HepG2 (cell line): ENCODE data around the gene ID3. TPM values are rescaled to one million over a fixed set of nuclear protein-coding genes. Genes with fewer than 3 reads are reported as not detected.

Source experiments
- ATAC-seq: fragments of 200-7000 bp; cut with Tn5 transposase; 3 replicates; pipeline ENCODE4 v1.9.1; 2020; ENCODE audit warnings: mild to moderate bottlenecking, moderate library complexity
- BruUV-seq: library from RNA; stranded (reverse); fragments of 400-500 nt; replicated peaks from 2 replicates; lab custom pipeline; 2021; lab: Mats Ljungman, UMichigan
- CTCF ChIA-PET: fragments of 300-600 bp; formaldehyde crosslinking; extraction: SDS; loops from one replicate; lab custom pipeline; 2021; ENCODE audit warnings: low total read pairs, inconsistent platforms, low intra/inter-chr PET ratio; lab: Yijun Ruan, JAX
- POLR2A ChIA-PET: fragments of 350-600 bp; sonication (Branson Sonifier 250); formaldehyde crosslinking; loops from one replicate; lab custom pipeline; 2020; ENCODE audit warnings: antibody characterized with exemption, inconsistent platforms; lab: Yijun Ruan, JAX
- DNase-seq: peaks from one replicate; pipeline ENCODE4 v3.0.0-alpha.2; 2015; ENCODE audit warnings: low spot score
- FAIRE-seq: peaks from 3 replicates; lab custom pipeline; 2011; peaks lifted over from hg19 to GRCh38; lab: Jason Lieb, UNC
- H2AFZ ChIP-seq: one replicate; pipeline ENCODE4 v1.6.1; 2011; ENCODE audit warnings: low read length, inconsistent platforms
- H3K27ac ChIP-seq: fragments of 300-600 bp; 3 replicates; pipeline ENCODE4 v1.8.0; 2011; ENCODE audit warnings: mixed run types, mild to moderate bottlenecking, mixed read lengths, low read length, inconsistent platforms; ENCODE audit not compliant: insufficient read depth; ENCODE audit errors: extremely low read length
- H3K27me3 ChIP-seq, 2 experiments: fragments of 200-600 bp in 1 of 2; 2 replicates in 1 of 2; 3 replicates in 1 of 2; pipeline versions ENCODE4 v1.6.0 to v1.8.0; 2011; ENCODE audit warnings: low read length in 2 of 2, mild to moderate bottlenecking in 2 of 2, moderate library complexity in 2 of 2, inconsistent platforms in 1 of 2; ENCODE audit not compliant: insufficient read depth in 2 of 2, control insufficient read depth in 1 of 2
- H3K36me3 ChIP-seq, 2 experiments: fragments of 200-600 bp in 1 of 2; replicated peaks in 1 of 2; 2 replicates in 1 of 2; 3 replicates in 1 of 2; pipeline versions ENCODE4 v1.5.1 to v1.8.0; 2011; ENCODE audit warnings: low read length in 2 of 2, inconsistent platforms in 1 of 2; ENCODE audit not compliant: insufficient read depth in 2 of 2, control insufficient read depth in 1 of 2
- H3K4me1 ChIP-seq: 2 replicates; pipeline ENCODE4 v1.5.1; 2012; ENCODE audit warnings: low read length, inconsistent platforms; ENCODE audit not compliant: insufficient read depth
- H3K4me2 ChIP-seq: 2 replicates; pipeline ENCODE4 v1.6.0; 2011; ENCODE audit warnings: low read depth, low read length, inconsistent platforms
- H3K4me3 ChIP-seq, 3 experiments: fragments of 200-600 bp in 1 of 3; sonication (generic), shearing (Covaris generic) in 1 of 3; replicated peaks in 1 of 3; 2 replicates each; pipeline ENCODE4 v1.5.1; 2011 to 2016; ENCODE audit warnings: low read length in 3 of 3, inconsistent platforms in 2 of 3, low read depth in 2 of 3, mild to moderate bottlenecking in 2 of 3, control low read depth in 1 of 3, mixed read lengths in 1 of 3; ENCODE audit not compliant: insufficient read depth in 1 of 3
- H3K79me2 ChIP-seq: one replicate; pipeline ENCODE4 v1.6.1; 2011; ENCODE audit warnings: low read length, inconsistent platforms; ENCODE audit not compliant: insufficient read depth
- H3K9ac ChIP-seq: 2 replicates; pipeline ENCODE4 v1.6.0; 2011; ENCODE audit warnings: mild to moderate bottlenecking, low read depth, low read length, inconsistent platforms; ENCODE audit not compliant: insufficient read depth
- H3K9me3 ChIP-seq: 2 replicates; pipeline ENCODE4 v1.5.1; 2012; ENCODE audit warnings: mild to moderate bottlenecking, low read length
- H4K20me1 ChIP-seq: 2 replicates; pipeline ENCODE4 v1.6.0; 2011; ENCODE audit warnings: inconsistent platforms, mild to moderate bottlenecking, low read length, moderate library complexity; ENCODE audit not compliant: insufficient read depth
- GATAD2A ChIP-seq: IDR thresholded peaks from 2 replicates; pipeline ENCODE4 v1.6.1; 2016
- HES4 ChIP-seq: sonication (generic); formaldehyde crosslinking; IDR thresholded peaks from 2 replicates; pipeline ENCODE4 v1.9.0; 2021; ENCODE audit warnings: mild to moderate bottlenecking, missing genetic modification reagents, borderline replicate concordance
- MAFF ChIP-seq: IDR thresholded peaks from 2 replicates; pipeline ENCODE4 v1.6.1; 2011; ENCODE audit warnings: low read depth, low read length, improper control_type of control experiment
- MAFK ChIP-seq, 2 experiments: IDR thresholded peaks in 1 of 2; conservative IDR thresholded peaks in 1 of 2; 2 replicates each; pipeline ENCODE4 v1.6.1; 2011; ENCODE audit warnings: improper control_type of control experiment in 2 of 2, low read length in 2 of 2
- SETDB1 ChIP-seq: sonication (generic); formaldehyde crosslinking; IDR thresholded peaks from 2 replicates; pipeline ENCODE4 v1.5.1; 2020; ENCODE audit warnings: missing genetic modification reagents, mild to moderate bottlenecking, borderline replicate concordance
- TFDP2 ChIP-seq: sonication (generic); formaldehyde crosslinking; IDR thresholded peaks from 2 replicates; pipeline ENCODE4 v1.4.0; 2020; ENCODE audit warnings: missing genetic modification reagents
- ZNF121 ChIP-seq: sonication (generic); formaldehyde crosslinking; IDR thresholded peaks from 2 replicates; pipeline ENCODE4 v1.5.0; 2020; ENCODE audit warnings: mild to moderate bottlenecking, missing genetic modification reagents
- ZNF687 ChIP-seq: sonication (generic); formaldehyde crosslinking; IDR thresholded peaks from 2 replicates; pipeline ENCODE4 v1.5.1; 2020; ENCODE audit warnings: mild to moderate bottlenecking, missing genetic modification reagents, moderate library complexity
- WGBS: methylation state at CpG from one replicate; pipeline ENCODE4 v1.1.6; 2017; ENCODE audit warnings: low lambda C conversion rate; 5-methylcytosine and 5-hydroxymethylcytosine counted together
- in situ Hi-C: cut with HindIII; loops from 2 replicates; pipeline ENCODE4 v1.10.0; 2017; ENCODE audit warnings: low pct_unique_long_range_greater_than_20kb; ENCODE audit not compliant: extremely low pct_ligation_motif_present
- intact Hi-C: fragments of 100-400 bp; cut with micrococcal nuclease; formaldehyde crosslinking; loops from one replicate; pipeline ENCODE4 v1.10.0; 2022; ENCODE audit not compliant: unreplicated experiment
- polyA plus RNA-seq, 8 experiments: library from polyadenylated mRNA; depleted of rRNA in 3 of 8; stranded (reverse) in 7 of 8; unstranded in 1 of 8; fragments of >200 nt; fragmentation: Illumina TruSeq in 4 of 8; extraction: Trizol in 4 of 8; gene quantifications; 2 replicates each; pipeline versions ENCODE4 v1.2.1 to v1.2.3, GENCODE V29; 2011 to 2016; ENCODE audit warnings: low read depth in 4 of 8, missing spikeins in 1 of 8, mixed read lengths in 1 of 8; ENCODE audit not compliant: insufficient read depth in 1 of 8
- total RNA-seq, 5 experiments: library from RNA; depleted of rRNA; stranded (reverse); fragments of >200 nt; fragmentation: Illumina TruSeq; extraction: Trizol; gene quantifications; 2 replicates each; pipeline ENCODE4 v1.2.3, GENCODE V29; 2016; ENCODE audit warnings: low read depth in 1 of 5

The ID3 gene
- total and polyA plus RNA-seq, 2 of the 13 experiments (the other 11 are each of a cell fraction or from before 2014, with no cell fraction given) = 64.8 to 115 TPM

GRCh38 chr1:23570001-23570691 lies 10.8 kb upstream of the ID3 start:
- 27% methylated on average over 4 of the region's 4 CpGs for WGBS
- no peak overlapping the region for H3K27ac ChIP-seq
- ATAC-seq = no peak
- no peaks in the 10 kb centered on the region for H3K9me3 ChIP-seq
- H4K20me1 ChIP-seq = no peaks in the 10 kb centered on the region
- H3K4me3 ChIP-seq = no peak overlapping the region
- no peaks in the 10 kb centered on the region for H3K36me3 ChIP-seq
- ChIA-PET POLR2A (interaction anchor here (4.2 kb wide), 1 partner anchor 11 kb away, joined by 22 read pairs; the partner anchor contains the start of gene ID3), CTCF (no interaction called here)
- intact Hi-C loops = no loop called here
- H3K9ac ChIP-seq = no peak overlapping the region
- H3K27me3 ChIP-seq = peaks cover 0 to 10% of the 10 kb centered on the region in 2 experiments; a peak in 1 of 5 replicates
- no peak for DNase-seq
- H3K79me2 ChIP-seq = no peaks in the 10 kb centered on the region
- in situ Hi-C loops = no loop called here
- no peak for FAIRE-seq
- no peak overlapping the region for H2AFZ ChIP-seq
- TF ChIP-seq SETDB1 (CRISPR knock-in tag) (no peak), MAFF (peak; percentile 75), ZNF121 (CRISPR knock-in tag) (0 out of 2 replicates have a peak, but pooled peaks have one; percentile 11), MAFK (conservative IDR thresholded peaks at IDR 0.05 in 1 of 2, IDR thresholded peaks at IDR 0.05 in 1 of 2; ENCODE audit: low read length in 2 of 2) (peak; percentile 65 to 84; a peak in 3 of 4 replicates)
- TF ChIP-seq, all 625 proteins: peak for 3
- H3K4me2 ChIP-seq = no peak overlapping the region
- no TSS peak for BruUV-seq
- H3K4me1 ChIP-seq = peaks cover 62% of the 10 kb centered on the region

GRCh38 chr1:23568608-23569383 lies 9.5 kb upstream of the ID3 start:
- Histone ChIP-seq H3K79me2 (no peaks in the 10 kb centered on the region), H3K27ac (no peak overlapping the region), H3K4me3 (peak overlapping the region; percentile 58 to 74 (median 63)), H3K4me2 (peak overlapping the region; percentile 94), H3K36me3 (no peaks in the 10 kb centered on the region), H4K20me1 (no peaks in the 10 kb centered on the region), H3K27me3 (peaks cover 0 to 8% of the 10 kb centered on the region in 2 experiments; a peak in 1 of 5 replicates), H3K9ac (peak overlapping the region; percentile 65; the same call in 1 of the 2 replicates), H3K9me3 (no peaks in the 10 kb centered on the region), H3K4me1 (peaks cover 65% of the 10 kb centered on the region), H2AFZ (peak overlapping the region; percentile 87)
- 12% methylated on average over 12 of the region's 16 CpGs for WGBS
- in situ Hi-C loops = no loop called here
- TF ChIP-seq HES4 (CRISPR knock-in tag) (no peak), GATAD2A (CRISPR knock-in tag) (peak; percentile 10; the same call in 1 of the 2 replicates), TFDP2 (0 out of 2 replicates have a peak, but pooled peaks have one; percentile 22), ZNF687 (CRISPR knock-in tag) (peak; percentile 47; the same call in 1 of the 2 replicates)
- ATAC-seq (peak; percentile 19; the same call in 2 of the 3 replicates), DNase-seq (no peak), FAIRE-seq (no peak)
- no TSS peak for BruUV-seq
- ChIA-PET POLR2A (interaction anchor here (1.8 to 4.2 kb wide), 3 partner anchors 8 to 22 kb away, joined by 6 to 22 read pairs (median 7); partner anchors contain the start of gene ID3), CTCF (no interaction called here)
- intact Hi-C loops = no loop called here
